Measurements from ENCODE around the gene ARHGAP26. TPM values are rescaled to one million over a fixed set of nuclear protein-coding genes. Genes with fewer than 3 reads are reported as not detected.

ARHGAP26 gene
- total RNA-seq, 1 experiment from 2014 or later: 39.8 TPM

DNA sequence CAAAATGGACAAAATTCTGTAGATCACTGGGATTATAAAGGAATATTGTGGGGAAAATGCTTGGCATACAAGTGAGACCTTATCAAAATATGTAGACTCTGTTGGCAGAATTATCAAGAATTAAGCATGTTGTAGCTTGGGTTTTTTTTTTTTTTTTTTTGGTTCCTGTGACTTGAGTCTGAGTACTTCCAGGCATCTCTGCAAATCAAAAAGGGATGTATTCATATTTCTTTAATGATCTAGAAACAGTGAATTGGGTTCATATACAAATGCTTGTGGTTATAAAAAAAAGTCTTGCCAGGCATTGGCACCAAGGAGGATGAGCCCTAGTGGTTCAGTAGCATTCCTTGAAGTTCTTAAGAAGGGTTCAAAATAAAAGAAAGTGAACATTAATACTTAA, 292.2 kb downstream of the ARHGAP26 start:
- Histone ChIP-seq H3K4me3 (ENCODE audit: low read length) (no peak overlapping the region), H3K27ac (ENCODE audit: low read length) (no peak overlapping the region), H2AFZ (ENCODE audit: low read length) (no peak overlapping the region), H3K4me1 (ENCODE audit: low read length) (peaks cover 26% of the 10 kb centered on the region), H3K9me2 (replicated peaks; ENCODE audit: insufficient read depth, low read length) (no peaks in the 10 kb centered on the region), H3K79me2 (ENCODE audit: low read length) (no peaks in the 10 kb centered on the region), H3K9ac (ENCODE audit: low read length) (no peak overlapping the region), H3K27me3 (ENCODE audit: low read length) (no peaks in the 10 kb centered on the region), H3K9me3 (ENCODE audit: low read length) (no peaks in the 10 kb centered on the region), H3K36me3 (ENCODE audit: insufficient read depth, low read length) (no peaks in the 10 kb centered on the region), H3K4me2 (ENCODE audit: low read depth, low read length, poor library complexity, severe bottlenecking) (no peak overlapping the region), H4K20me1 (ENCODE audit: insufficient read depth, low read depth, low read length) (no peaks in the 10 kb centered on the region)
- DNase-seq: no peak

DNA sequence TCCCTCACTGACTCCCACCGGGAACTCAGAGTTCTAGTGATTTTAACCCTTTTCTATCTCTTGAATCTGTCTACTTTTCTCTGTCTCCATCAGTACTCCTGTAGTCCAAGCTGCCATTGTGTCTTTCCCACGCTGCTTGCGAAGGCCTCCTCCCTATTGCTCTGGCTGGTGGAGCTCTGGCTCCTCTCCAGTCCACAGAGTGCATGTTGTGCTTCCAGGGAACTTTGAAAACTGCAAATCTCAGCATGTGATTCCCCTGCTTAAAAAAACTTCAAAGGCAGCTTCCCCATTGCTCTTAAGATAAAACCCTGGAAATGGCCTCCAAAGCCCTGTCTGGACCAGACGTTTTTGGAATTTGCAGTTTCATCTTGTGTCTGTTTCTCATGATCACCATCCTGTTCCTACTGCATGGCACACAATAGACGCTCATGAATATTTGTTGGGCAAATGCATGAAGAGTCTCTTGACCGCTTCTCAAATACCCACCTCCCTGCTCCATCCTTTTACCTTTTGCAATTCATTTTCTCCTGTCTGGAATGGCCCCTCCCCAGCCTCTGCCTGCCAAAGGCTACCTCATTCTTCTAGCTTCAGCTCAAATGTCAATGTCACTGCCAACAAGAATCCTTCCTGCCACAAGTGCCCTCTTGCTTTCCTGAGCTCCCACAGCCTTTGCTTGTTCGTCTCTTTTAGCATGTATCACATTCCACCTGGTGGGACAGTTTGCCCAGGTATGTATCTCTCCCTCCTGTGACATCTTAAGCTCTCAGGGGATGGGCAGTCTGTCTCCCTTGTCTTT, 293.2 kb downstream of the ARHGAP26 start:
- Histone ChIP-seq H3K4me2 (ENCODE audit: low read depth, low read length, poor library complexity, severe bottlenecking) (no peak overlapping the region), H2AFZ (ENCODE audit: low read length) (no peak overlapping the region), H3K79me2 (ENCODE audit: low read length) (no peaks in the 10 kb centered on the region), H3K9me3 (ENCODE audit: low read length) (no peaks in the 10 kb centered on the region), H3K27ac (ENCODE audit: low read length) (no peak overlapping the region), H3K4me3 (ENCODE audit: low read length) (no peak overlapping the region), H3K36me3 (ENCODE audit: insufficient read depth, low read length) (no peaks in the 10 kb centered on the region), H4K20me1 (ENCODE audit: insufficient read depth, low read depth, low read length) (no peaks in the 10 kb centered on the region), H3K9me2 (replicated peaks; ENCODE audit: insufficient read depth, low read length) (no peaks in the 10 kb centered on the region), H3K4me1 (ENCODE audit: low read length) (peaks cover 22% of the 10 kb centered on the region), H3K9ac (ENCODE audit: low read length) (no peak overlapping the region), H3K27me3 (ENCODE audit: low read length) (no peaks in the 10 kb centered on the region)
- DNase-seq: no peak

DNA sequence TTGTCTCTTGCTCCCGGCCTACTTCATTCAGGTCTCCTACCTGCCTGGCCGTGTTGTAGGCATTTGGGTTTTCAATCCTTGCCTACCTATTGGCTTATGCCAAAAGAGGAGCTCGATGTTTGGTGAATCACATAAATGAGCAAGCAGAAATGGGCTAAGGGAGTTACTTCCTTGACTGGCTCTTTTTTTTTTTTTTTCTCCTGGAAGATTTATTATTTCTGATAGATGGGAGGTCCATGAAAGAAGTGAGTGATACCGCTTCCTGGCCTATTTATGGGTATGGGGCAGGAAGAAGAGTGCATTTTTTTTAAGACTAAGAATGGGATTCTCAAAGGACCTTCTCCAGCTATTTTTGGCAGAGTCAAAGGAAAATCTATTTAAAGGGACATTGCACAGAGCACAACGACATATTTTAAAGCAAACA, 294.1 kb downstream of the ARHGAP26 start:
- no peak overlapping the region for H3K4me2 ChIP-seq (ENCODE audit: low read depth, low read length, poor library complexity, severe bottlenecking)
- no peak overlapping the region for H3K27ac ChIP-seq (ENCODE audit: low read length)

DNA sequence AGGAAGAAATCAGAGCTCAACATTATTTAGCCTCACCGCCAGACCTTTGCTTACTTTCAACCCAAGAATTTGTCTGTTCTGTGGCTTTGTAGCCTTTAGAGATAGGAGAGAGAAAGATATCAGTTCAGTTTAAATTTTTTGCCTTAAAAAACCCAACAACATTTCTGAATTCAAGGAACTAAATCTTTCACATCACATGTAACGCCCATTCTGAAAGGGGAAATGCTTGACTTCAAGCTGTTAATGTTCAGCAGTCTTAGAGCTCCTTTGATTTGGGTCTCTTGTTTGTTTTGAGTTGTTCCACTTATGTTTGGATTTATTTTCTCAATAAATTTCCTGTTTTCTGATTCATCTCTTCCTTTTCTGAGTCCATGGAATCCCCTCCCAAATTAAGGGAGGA, 294.5 kb downstream of the ARHGAP26 start:
- H3K9me2 ChIP-seq (replicated peaks; ENCODE audit: insufficient read depth, low read length): no peaks in the 10 kb centered on the region
- no peaks in the 10 kb centered on the region for H3K36me3 ChIP-seq (ENCODE audit: insufficient read depth, low read length)
- no peak overlapping the region for H3K4me2 ChIP-seq (ENCODE audit: low read depth, low read length, poor library complexity, severe bottlenecking)
- no peaks in the 10 kb centered on the region for H3K9me3 ChIP-seq (ENCODE audit: low read length)
- no peak overlapping the region for H3K9ac ChIP-seq (ENCODE audit: low read length)
- no peak overlapping the region for H2AFZ ChIP-seq (ENCODE audit: low read length)
- DNase-seq: no peak
- no peaks in the 10 kb centered on the region for H3K27me3 ChIP-seq (ENCODE audit: low read length)
- peaks cover 30% of the 10 kb centered on the region for H3K4me1 ChIP-seq (ENCODE audit: low read length)
- no peak overlapping the region for H3K27ac ChIP-seq (ENCODE audit: low read length)
- H3K79me2 ChIP-seq (ENCODE audit: low read length): no peaks in the 10 kb centered on the region
- no peaks in the 10 kb centered on the region for H4K20me1 ChIP-seq (ENCODE audit: insufficient read depth, low read depth, low read length)
- no peak overlapping the region for H3K4me3 ChIP-seq (ENCODE audit: low read length)

More for the DNA sequence above, 294.1 kb downstream of the ARHGAP26 start:
- no peak for DNase-seq
- no peaks in the 10 kb centered on the region for H3K36me3 ChIP-seq (ENCODE audit: insufficient read depth, low read length)
- no peak overlapping the region for H3K4me3 ChIP-seq (ENCODE audit: low read length)
- H3K79me2 ChIP-seq (ENCODE audit: low read length): no peaks in the 10 kb centered on the region
- no peaks in the 10 kb centered on the region for H3K9me2 ChIP-seq (replicated peaks; ENCODE audit: insufficient read depth, low read length)
- no peaks in the 10 kb centered on the region for H3K9me3 ChIP-seq (ENCODE audit: low read length)
- H3K27me3 ChIP-seq (ENCODE audit: low read length): no peaks in the 10 kb centered on the region
- H3K9ac ChIP-seq (ENCODE audit: low read length): no peak overlapping the region
- no peak overlapping the region for H2AFZ ChIP-seq (ENCODE audit: low read length)
- peaks cover 26% of the 10 kb centered on the region for H3K4me1 ChIP-seq (ENCODE audit: low read length)
- H4K20me1 ChIP-seq (ENCODE audit: insufficient read depth, low read depth, low read length): no peaks in the 10 kb centered on the region

DNA sequence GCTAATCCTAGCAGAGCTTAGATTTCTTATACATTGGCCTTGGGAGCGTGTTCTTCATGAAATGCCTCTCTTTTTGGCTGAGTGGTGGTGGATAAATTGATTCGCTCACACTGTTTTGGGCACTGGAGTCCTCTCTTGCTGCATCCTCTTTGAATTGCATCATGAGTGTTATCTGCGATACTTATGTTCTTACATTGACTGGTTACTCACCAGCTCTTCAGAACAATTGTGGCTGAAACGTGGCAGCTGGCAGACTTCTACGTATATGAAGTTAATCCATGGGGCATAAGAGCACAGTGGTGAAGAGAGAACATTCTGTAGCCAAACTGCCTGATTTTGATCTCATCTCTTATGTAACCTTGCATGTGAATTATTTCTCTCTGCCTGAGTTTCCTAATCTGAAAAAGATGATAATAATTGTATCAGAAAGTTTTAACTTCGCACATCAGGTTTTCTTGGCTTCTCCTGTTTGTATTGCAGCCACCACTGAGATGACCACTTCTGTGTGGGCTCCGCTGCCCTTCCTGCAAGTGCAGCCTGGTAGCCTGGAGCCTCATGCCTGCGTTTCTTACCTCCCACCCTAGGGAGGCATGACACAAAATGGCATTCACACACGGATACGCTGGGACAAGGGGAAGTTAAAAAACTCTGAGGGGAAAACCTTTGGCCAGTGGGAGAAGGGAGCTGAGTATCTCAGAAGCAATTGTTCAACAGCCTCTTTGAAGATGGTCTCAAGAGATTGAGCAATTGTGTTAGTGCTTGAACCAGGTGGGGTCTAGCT, 295.2 kb downstream of the ARHGAP26 start:
- H3K9me2 ChIP-seq (replicated peaks; ENCODE audit: insufficient read depth, low read length): no peaks in the 10 kb centered on the region
- H3K4me1 ChIP-seq (ENCODE audit: low read length): peaks cover 37% of the 10 kb centered on the region
- DNase-seq: no peak
- H3K4me3 ChIP-seq (ENCODE audit: low read length): no peak overlapping the region
- H3K4me2 ChIP-seq (ENCODE audit: low read depth, low read length, poor library complexity, severe bottlenecking): no peak overlapping the region
- H3K9me3 ChIP-seq (ENCODE audit: low read length): no peaks in the 10 kb centered on the region
- H3K27ac ChIP-seq (ENCODE audit: low read length): no peak overlapping the region
- H4K20me1 ChIP-seq (ENCODE audit: insufficient read depth, low read depth, low read length): no peaks in the 10 kb centered on the region
- H3K36me3 ChIP-seq (ENCODE audit: insufficient read depth, low read length): no peaks in the 10 kb centered on the region
- H2AFZ ChIP-seq (ENCODE audit: low read length): no peak overlapping the region
- H3K27me3 ChIP-seq (ENCODE audit: low read length): no peaks in the 10 kb centered on the region
- no peak overlapping the region for H3K9ac ChIP-seq (ENCODE audit: low read length)
- H3K79me2 ChIP-seq (ENCODE audit: low read length): no peaks in the 10 kb centered on the region

DNA sequence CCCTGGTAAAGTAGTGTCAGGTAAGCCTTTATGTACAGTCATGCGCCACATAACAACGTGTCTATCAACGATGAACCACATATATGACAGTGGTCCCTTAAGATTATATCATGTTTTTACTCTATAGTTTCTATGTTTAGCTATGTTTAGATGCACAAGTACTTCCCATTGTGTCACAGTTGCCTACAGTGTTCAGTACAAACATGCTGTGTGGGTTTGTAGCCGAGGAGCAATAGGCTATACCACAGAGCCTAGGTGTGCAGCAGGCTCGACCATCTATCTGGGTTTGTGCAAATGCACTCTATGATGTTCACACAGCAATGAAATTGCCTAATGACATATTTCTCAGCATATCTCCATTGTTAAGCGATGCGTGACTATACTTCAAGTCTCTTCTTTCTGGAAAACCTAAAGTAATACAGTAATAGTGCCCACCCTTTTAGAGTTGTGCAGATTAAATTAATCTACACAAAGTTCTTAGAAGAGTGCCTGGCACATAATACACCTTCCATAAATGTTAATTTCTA, 295.9 kb downstream of the ARHGAP26 start:
- H3K9me2 ChIP-seq (replicated peaks; ENCODE audit: insufficient read depth, low read length): no peaks in the 10 kb centered on the region
- DNase-seq: no peak
- no peaks in the 10 kb centered on the region for H3K9me3 ChIP-seq (ENCODE audit: low read length)
- 0 out of 2 replicates have a peak, but pooled peaks cover under 1% of the 10 kb centered on the region for H3K36me3 ChIP-seq (ENCODE audit: insufficient read depth, low read length)
- H3K4me2 ChIP-seq (ENCODE audit: low read depth, low read length, poor library complexity, severe bottlenecking): peak overlapping the region; percentile 65
- peak overlapping the region; percentile 35; the same call in 1 of the 2 replicates for H3K9ac ChIP-seq (ENCODE audit: low read length)
- H3K4me3 ChIP-seq (ENCODE audit: low read length): no peak overlapping the region
- no peaks in the 10 kb centered on the region for H3K27me3 ChIP-seq (ENCODE audit: low read length)
- H2AFZ ChIP-seq (ENCODE audit: low read length): no peak overlapping the region
- H4K20me1 ChIP-seq (ENCODE audit: insufficient read depth, low read depth, low read length): no peaks in the 10 kb centered on the region
- no peaks in the 10 kb centered on the region for H3K79me2 ChIP-seq (ENCODE audit: low read length)
- H3K27ac ChIP-seq (ENCODE audit: low read length): peak overlapping the region; percentile 61
- peaks cover 38% of the 10 kb centered on the region for H3K4me1 ChIP-seq (ENCODE audit: low read length)

DNA sequence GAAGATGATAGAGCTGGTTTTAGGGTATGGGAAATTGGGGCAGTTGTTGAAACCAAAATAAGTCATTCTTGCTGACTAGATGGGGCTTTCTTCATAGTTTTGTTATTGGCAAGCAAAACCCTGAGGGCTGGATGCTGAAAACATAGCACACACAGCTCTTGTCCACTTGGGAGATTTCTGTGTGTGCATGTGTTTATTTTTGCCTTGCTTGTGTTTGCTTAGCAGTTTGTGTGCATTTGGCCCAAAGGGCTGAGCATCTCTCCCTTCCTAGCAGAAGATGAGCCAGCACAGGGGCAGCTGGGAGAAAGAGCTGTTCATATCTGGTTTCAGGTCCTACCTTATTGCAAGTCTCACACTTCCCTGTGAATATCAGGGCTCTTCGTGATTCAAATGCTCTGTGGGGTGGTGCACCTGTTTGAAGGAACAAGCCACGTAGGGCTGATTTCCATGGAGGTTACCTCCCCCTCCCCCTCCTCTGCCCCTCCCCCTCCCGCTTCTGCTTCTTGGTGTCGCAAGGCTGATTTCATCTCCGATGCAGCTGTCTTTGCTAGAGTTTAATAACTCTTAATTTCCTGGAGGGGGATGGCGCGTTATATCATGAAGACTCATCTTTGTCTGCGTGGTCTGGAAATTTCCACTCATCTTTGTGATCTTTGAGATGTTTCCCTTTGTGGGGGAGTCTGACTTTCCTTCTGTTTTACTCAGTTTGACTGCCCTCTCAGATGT, 296.5 kb downstream of the ARHGAP26 start:
- H3K9me2 ChIP-seq (replicated peaks; ENCODE audit: insufficient read depth, low read length): no peaks in the 10 kb centered on the region
- no peaks in the 10 kb centered on the region for H4K20me1 ChIP-seq (ENCODE audit: insufficient read depth, low read depth, low read length)
- H2AFZ ChIP-seq (ENCODE audit: low read length): no peak overlapping the region
- H3K9ac ChIP-seq (ENCODE audit: low read length): peak overlapping the region; percentile 48
- peak overlapping the region; percentile 35; the same call in 1 of the 2 replicates for H3K4me3 ChIP-seq (ENCODE audit: low read length)
- H3K27me3 ChIP-seq (ENCODE audit: low read length): no peaks in the 10 kb centered on the region
- H3K9me3 ChIP-seq (ENCODE audit: low read length): no peaks in the 10 kb centered on the region
- no peaks in the 10 kb centered on the region for H3K79me2 ChIP-seq (ENCODE audit: low read length)
- H3K27ac ChIP-seq (ENCODE audit: low read length): peak overlapping the region; percentile 69
- peak overlapping the region; percentile 65 for H3K4me2 ChIP-seq (ENCODE audit: low read depth, low read length, poor library complexity, severe bottlenecking)
- peak; percentile 72 for DNase-seq
- H3K4me1 ChIP-seq (ENCODE audit: low read length): peaks cover 38% of the 10 kb centered on the region
- H3K36me3 ChIP-seq (ENCODE audit: insufficient read depth, low read length): 0 out of 2 replicates have a peak, but pooled peaks cover 3% of the 10 kb centered on the region

Measured in Karpas-422 (cell line).